ENCODE measurements around the gene ZFYVE26.
"Not testable (repeated sequence)": the region's sequence is repeated elsewhere in the genome, so short reads cannot be mapped to it uniquely, and the experiment has no call there.

ZFYVE26 gene

GRCh38 chr14:67704484-67705089 is 111.8 kb downstream of the ZFYVE26 start:
- no peak for DNase-seq

- no peak for DNase-seq
Observed at GRCh38 chr14:67703997-67704396, 112.4 kb downstream of the ZFYVE26 start.

- not testable (repeated sequence) for DNase-seq
Observed at GRCh38 chr14:67701492-67701891, 114.9 kb downstream of the ZFYVE26 start, which contains the start of gene RDH12. Gene RDH12, plus strand, starts transcription at chr14:67701886. Its CDS starts 20,757 bp downstream, at chr14:67722643.

- no peak for DNase-seq
Observed at GRCh38 chr14:67698179-67698578, 118.2 kb downstream of the ZFYVE26 start.

GRCh38 chr14:67697006-67697405 is 119.4 kb downstream of the ZFYVE26 start:
- no peak for DNase-seq

Measured in activated T-cell treated with anti-CD3 and anti-CD28 coated beads, Interleukin-2, amount 50 U/mL, for 1 hour (primary cell).